CMK (cell line): ENCODE measurements around the gene SERPINB1.
A peak's percentile ranks its signal among the peaks of the same experiment; 100 is the strongest.
"Not testable (repeated sequence)": the region's sequence is repeated elsewhere in the genome, so short reads cannot be mapped to it uniquely, and the experiment has no call there.

Experiments used
- DNase-seq: peaks from one replicate; pipeline ENCODE4 v3.0.0-alpha.2; 2010; ENCODE audit warnings: low read depth

SERPINB1 gene

GRCh38 chr6:2866171-2866846 lies 24.6 kb upstream of the SERPINB1 start:
- no peak for DNase-seq

GRCh38 chr6:2865694-2866151 lies 24.1 kb upstream of the SERPINB1 start:
- no peak for DNase-seq

- no peak for DNase-seq
Observed at GRCh38 chr6:2865270-2865669, 23.6 kb upstream of the SERPINB1 start.

GRCh38 chr6:2863901-2864300 lies 22.2 kb upstream of the SERPINB1 start:
- no peak for DNase-seq

- DNase-seq: no peak
Observed at GRCh38 chr6:2862712-2863181, 21.1 kb upstream of the SERPINB1 start.

- no peak for DNase-seq
Observed at GRCh38 chr6:2861822-2862164, 20.1 kb upstream of the SERPINB1 start.

- no peak for DNase-seq
Observed at GRCh38 chr6:2861060-2861821, 19.6 kb upstream of the SERPINB1 start.

GRCh38 chr6:2860706-2861059 lies 19.0 kb upstream of the SERPINB1 start:
- DNase-seq: not testable (repeated sequence)

- DNase-seq: not testable (repeated sequence)
Observed at GRCh38 chr6:2859798-2860705, 18.4 kb upstream of the SERPINB1 start.

- DNase-seq: no peak
Observed at GRCh38 chr6:2859185-2859700, 17.6 kb upstream of the SERPINB1 start.

GRCh38 chr6:2857580-2858337 lies 16.1 kb upstream of the SERPINB1 start:
- peak; percentile 86 for DNase-seq

- DNase-seq: no peak
Observed at GRCh38 chr6:2857185-2857579, 15.5 kb upstream of the SERPINB1 start.

- no peak for DNase-seq
Observed at GRCh38 chr6:2855061-2855519, 13.4 kb upstream of the SERPINB1 start.

GRCh38 chr6:2854396-2854982 lies 12.8 kb upstream of the SERPINB1 start:
- no peak for DNase-seq

GRCh38 chr6:2853769-2854395 lies 12.2 kb upstream of the SERPINB1 start:
- no peak for DNase-seq

- not testable (repeated sequence) for DNase-seq
Observed at GRCh38 chr6:2853378-2853768, 11.7 kb upstream of the SERPINB1 start.

GRCh38 chr6:2852921-2853322 lies 11.3 kb upstream of the SERPINB1 start:
- DNase-seq: no peak

GRCh38 chr6:2852514-2852855 lies 10.8 kb upstream of the SERPINB1 start:
- DNase-seq: no peak

GRCh38 chr6:2851727-2852513 lies 10.3 kb upstream of the SERPINB1 start:
- no peak for DNase-seq
